HG02642 (cell line): ENCODE measurements around the gene TEX52.
"Not testable (repeated sequence)": the region's sequence is repeated elsewhere in the genome, so short reads cannot be mapped to it uniquely, and the experiment has no call there.

Experiments
- ATAC-seq: cut with Tn5 transposase; IDR thresholded peaks from one replicate; pipeline ENCODE4 v1.9.1; 2021; ENCODE audit warnings: mild to moderate bottlenecking; ENCODE audit not compliant: unreplicated experiment, poor library complexity

The TEX52 gene

DNA sequence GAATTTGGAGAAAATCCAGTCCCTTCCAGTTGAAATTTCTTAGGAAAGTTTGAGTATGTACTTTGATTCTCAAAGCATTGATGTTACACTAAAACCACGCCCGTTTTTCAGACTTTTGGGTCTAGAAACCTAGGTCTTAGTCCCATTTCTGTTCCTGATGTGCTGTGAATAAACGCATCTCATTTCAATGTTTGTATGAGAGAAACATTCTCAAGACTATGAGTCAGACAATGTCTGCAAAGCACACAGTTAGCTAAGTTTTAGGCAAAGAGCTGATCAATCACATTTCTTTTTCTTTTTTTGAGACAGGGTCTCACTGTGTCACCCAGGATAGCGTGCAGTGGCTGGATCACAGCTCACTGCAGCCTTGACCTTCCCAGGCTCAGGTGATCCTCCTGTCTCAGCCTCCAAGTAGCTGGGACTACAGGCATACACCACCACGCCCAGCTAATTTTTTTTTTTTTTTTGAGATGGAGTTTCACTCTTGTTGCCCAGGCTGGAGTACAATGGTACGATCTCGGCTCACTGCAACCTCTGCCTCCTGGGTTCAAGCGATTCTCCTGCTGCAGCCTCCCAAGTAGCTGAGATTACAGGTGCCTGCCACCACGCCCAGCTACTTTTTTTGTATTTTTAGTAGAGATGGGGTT, 12.3 kb upstream of the TEX52 start:
- not testable (repeated sequence) for ATAC-seq

DNA sequence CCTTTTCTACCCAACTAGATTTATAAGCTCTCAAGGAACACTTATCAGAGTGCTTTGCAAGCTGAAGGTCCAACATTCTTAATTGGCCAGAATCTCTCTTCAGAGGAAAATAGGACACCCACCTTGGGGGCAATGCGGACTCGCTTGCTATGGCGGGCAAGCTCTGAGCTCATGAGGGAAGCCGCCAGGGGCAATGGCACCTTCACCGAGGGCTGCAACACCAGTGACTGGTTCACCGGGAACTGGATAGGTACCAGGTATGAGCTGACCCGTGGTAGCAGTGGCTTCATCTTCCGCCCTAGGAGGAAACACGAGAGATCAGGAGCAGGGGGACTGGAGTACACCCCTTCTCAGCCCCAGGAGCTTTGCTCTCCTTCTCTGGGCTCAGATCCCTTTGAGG, 7.4 kb upstream of the TEX52 start:
- ATAC-seq = no peak

DNA sequence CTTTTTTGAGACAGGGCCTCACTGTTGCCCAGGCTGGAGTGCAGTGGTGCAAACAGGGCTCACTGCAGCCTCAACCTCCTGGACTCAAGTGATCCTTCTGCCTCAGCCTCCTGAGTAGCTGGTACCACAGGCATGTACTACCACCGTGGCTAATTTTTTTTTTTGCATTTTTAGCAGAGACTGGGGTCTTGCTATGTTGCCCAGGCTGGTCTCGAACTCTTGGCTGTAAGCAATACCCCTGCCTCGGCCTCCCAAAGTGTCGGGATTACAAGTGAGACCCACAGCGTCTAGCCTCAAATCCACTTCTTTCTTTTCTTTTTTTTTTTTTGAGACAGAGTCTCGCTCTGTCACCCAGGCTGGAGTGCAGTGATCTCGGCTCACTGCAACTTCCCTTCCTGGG, 6.6 kb upstream of the TEX52 start:
- not testable (repeated sequence) for ATAC-seq

DNA sequence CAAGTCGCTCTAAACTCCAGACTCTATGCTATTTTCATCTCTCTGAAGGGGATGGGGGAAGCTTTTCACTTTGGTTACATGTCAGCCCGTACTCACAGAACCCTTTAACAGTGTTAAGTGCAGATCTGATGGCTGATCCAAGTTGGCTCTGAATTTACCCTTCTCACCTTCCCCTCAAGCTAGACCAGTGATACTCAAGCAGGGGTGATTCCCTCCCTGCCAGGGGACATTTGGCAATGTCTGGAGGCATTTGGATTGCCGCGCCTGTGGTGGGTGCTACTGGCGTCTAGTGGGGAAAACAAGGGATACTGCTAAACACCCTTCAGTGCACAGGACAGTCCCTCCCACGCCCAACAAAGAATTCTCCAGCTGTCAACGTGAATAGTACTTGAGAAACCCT, 6.0 kb upstream of the TEX52 start:
- no peak for ATAC-seq

DNA sequence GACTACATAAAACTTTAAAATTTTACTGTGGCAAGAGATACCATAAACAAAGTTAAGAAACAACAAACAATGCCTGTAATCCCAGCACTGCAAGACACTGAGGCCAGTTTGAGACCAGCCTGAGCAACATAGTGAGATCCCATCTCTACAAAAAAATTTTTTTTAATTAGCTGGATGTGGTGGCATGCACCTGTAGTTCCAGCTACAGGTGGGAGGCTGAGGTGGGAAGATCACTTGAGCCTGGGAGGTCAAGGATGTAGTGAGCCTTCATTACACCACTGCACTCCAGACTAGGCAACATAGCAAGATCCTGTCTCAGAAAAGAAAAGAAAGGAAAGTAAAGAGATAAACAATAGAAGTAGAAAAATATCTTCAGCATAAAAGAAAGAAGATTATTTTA, 3.3 kb upstream of the TEX52 start:
- ATAC-seq = no peak

DNA sequence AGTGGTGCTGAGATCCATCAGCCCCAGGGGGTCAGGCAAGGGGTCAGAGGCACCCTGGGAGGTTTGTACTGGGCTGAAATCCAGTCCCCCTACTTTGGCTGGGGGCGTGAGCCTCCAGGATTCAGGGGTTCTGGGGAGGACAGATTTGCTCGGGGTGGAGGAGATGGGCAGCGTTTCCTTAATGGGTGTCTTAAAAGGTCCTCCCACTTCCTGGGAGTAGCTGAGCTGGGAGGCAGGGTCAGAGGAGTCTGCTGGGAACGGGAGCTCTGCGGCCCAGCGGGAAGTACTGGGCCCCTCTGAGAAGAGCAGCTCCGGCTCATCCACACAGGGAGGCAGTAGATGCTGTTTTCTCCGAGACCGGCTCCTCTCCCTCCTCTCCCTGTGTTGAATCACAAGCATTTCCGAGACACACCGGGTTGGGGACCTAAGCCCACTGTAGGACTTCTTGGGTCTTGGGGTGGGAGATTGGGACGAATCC, 2.1 kb upstream of the TEX52 start:
- ATAC-seq = no peak

DNA sequence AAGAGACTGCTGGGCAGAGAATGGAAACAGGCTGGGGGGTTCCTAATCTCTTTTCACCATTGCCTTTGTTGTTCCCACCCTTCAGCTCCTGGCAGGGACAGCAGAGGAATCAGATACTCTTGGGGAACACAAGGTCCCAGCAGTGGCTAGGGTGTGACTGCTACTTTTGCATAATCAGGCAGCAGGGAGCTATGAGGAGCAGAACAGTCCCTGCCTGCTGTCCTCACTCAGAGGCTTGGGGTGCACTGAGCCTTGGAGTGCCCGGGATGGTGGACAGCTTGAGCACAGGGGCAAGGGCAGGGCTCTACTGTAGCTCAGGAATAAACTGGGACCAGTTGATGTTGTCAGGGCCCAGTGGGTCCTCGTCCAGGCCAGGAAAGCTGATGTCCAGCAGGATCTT, 1.5 kb upstream of the TEX52 start:
- ATAC-seq = no peak

DNA sequence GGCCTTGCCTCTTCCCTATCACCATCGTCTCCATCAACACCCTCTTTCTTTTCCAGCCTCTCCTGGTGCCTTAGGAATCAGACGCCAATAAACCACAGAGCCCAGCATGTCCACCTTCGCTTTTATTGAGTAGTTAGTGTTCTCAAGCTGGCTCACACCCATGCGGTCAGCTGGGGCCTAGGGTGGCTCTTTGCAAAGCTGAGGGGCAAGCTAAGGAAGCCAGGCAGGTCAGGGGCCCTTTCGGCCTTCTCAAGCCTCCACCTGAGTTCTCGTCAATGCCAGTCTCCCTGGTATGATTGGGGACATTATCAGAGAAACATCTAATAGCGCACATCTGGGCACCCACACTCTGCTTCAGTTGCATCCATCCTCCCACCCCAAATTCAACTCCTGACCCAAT, 737 bp upstream of the TEX52 start:
- no peak for ATAC-seq

DNA sequence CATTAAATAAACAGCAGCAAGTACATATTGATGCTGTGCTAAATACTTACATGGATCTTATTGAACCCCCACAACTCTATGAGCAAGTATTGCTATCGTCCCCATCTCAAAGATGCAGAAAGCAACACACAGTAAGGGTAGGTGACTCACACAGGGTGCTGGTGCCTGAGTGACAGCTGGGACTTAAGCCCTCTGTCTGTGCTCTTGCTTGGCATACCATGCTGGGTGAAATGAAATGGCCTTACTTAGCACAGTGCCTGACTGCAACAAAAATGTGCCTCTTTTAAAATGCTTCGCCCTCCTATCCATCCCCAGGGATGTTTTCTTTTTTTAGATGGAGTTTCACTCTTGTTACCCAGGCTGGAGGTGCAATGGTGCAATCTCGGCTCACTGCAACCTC, 788 bp downstream of the TEX52 start:
- no peak for ATAC-seq

DNA sequence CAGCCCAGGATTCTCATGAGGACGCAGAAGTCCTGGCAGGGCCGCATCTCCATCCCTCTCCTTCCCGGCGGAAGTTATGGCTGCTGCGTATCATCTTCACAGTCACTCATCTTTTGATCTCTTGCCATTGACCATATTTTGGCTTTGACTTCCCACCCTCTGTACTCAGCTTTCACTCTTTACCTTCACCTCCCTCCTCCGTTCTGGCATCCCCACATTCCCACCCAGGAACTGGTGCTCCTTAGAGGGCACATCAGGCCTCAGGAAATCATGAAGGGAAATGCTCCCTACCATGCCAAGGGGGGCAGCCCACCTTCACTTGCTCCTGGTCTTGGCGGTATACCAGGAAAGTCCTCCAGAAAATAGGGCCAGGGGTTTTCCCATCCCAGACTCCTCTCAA, 1.3 kb downstream of the TEX52 start:
- ATAC-seq = no peak

DNA sequence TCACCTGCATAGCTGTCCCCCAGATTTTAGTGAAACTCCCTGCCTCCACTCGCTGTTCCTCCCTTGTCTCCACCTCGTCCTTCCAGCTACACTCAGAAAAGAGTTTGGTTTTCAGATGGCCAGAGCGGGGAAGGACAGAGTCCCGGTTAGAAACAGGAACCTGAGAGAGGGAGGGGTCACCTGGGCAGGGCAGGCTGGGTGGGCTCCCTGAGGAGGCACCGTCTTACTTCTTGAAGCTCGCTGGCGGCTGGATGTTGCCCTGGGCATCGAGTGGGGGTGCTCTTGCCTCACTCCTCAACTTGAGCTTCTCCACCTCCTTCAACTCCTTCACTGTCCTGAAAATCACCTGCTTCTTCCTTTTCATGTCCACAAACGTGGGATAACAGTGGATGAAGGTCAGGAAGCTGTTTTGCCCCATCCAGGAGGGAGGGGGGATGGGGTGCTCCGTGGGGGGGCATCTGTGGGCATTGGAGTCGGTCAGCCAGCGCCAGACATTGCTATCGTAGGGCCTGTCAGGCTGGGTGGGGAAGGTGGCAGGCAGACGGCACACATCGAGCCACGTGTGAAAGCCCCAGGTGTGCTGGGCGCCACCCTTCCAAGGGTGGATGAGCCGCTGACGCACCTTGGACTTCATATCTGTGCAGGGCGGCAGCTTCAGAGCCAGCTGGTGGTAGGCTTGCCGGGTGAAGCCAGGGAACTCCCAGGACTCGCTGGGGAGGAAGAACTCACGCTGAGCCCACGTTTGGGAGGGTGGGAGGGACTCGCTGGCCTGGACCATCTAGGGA, 2.0 kb downstream of the TEX52 start:
- no peak for ATAC-seq

DNA sequence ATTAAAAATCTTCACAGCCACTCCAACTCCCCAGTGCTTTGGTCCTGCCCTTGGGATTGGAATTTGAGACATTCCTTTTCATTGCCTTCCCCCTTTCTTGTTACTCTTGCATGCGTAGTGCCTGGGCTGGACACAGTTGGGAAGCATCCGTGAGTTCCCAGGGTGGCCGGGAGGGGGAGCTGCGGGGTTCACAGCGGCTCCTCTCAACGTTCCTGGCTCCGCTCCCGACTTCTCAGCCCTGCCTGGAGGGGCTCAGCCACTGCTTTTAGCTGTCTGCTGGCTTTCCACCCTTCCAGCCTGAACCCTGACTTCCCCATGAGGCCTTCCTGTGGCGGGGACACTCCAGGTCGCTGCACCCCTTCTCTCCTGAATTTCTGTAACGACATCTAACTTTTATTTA, 3.2 kb downstream of the TEX52 start:
- ATAC-seq = no peak

DNA sequence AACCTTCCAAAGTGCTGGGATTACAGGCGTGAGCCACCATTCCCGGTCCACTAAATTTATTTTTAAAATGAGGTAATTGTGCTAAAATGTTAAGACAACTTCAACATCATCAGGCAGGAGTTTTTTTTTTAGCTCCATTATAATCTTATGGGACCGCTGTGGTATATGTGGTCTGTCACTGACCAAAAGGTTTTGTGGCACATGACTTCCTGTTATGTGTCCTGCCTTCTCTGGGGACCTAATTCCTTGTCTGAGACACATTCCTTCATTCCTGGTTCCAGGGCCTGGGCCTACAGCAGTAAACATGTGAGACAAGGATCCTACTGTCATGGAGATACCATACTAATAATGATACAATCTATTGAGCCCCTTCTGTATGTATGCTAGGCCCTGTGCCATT, 4.9 kb downstream of the TEX52 start:
- no peak for ATAC-seq

DNA sequence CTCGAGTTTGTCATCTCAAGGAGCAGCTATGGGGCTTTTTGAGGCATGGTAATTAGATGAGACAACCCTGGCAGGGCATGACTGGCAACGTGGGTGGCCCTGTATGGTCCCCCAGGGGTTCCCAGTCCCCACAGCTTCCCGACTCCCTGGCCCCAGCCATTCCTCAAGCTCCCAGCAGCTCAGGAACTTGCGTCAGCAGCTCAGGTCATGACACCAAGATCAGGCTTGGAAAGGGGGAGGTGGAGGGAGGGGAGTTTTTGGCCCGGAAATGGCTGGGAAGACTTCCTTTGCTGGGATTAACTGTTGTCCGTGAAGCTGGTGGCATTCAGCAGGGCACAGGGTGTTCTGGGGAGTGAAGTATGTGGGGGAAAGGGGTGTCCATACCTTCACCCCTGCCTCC, 11.6 kb downstream of the TEX52 start:
- ATAC-seq = no peak

DNA sequence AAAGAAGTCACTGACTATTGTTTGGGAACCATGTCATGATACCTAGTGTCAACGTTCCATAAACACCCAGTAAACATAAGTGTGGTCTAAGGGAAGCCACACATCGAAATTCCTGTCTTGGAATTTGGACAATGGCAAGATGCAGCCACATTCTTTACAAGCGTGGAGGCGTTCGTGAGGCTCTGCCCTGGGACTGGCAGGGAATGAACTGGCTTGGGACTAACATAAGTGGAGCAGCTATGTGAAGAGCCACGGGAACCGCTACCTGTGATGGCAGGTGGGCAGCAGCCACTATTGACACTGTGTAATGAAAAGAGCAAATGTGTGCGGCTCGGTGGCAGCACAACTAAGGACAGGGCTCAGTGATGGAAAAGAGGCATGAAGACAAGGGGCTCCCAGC, 12.1 kb downstream of the TEX52 start:
- ATAC-seq = no peak

DNA sequence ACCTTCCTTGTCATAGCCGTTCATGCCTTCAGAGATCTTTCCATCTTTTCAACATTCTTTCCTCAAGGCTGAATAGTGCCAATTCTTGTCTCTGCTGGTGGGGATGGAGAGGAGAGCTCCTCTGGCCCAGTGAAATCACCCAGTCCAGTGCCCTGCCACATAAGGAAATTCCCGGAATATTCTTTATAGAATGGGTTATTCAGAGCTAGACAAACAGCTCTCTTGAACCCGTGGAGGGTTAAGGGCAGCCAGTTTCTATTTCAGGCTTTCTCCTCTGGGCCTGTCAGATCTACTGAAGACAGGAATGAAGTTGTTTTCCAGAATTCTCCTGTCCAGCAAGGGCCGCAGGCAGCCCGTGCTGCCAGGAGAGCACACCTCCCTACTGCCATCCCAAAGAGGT, 13.9 kb downstream of the TEX52 start:
- ATAC-seq = no peak

DNA sequence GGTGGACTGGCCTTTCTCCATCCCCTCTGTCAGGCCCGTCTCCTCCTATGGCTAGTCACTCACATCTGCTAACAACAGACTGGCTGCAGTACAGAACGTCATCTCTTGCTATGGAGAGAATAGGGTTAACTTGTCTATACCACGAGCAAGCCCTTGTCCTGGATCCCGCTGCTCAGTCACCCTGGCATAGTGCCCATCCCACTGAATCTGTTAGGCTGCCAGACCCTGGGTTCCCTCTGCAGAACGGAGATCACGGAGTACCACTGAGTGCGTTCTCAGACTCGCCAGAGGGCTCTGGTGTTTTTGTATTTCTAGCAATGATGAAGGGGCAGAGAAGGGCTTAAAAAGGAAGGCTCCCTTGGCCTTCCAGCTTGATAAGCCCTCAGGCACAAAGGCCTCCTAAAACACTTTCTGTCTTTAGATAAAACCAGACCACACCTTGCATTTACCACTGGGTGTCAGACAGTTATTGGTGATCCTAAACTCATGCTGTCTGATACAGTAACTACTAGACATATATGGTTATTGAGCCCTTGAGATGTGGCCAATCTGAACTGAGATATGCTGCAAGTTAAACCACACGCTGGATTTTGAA, 15.7 kb downstream of the TEX52 start:
- ATAC-seq = no peak

DNA sequence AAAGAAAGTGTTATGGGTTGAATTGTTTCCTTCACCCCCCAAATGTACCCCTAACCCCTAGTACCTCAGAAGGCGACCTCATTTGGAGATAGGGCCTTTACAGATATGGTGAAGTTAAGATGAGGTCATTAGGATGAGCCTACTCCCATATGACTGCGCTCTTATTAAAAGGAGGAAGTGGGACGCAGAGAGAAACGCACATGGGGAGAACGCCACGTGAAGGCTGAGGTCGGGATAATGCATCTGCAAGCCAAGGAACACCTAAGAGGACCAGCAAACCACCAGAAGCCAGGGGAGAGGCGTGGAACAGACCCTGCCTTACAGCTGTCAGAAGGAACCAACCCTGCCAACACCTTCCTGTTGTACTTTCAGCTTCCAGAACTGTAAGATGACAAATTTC, 20.3 kb downstream of the TEX52 start:
- no peak for ATAC-seq

DNA sequence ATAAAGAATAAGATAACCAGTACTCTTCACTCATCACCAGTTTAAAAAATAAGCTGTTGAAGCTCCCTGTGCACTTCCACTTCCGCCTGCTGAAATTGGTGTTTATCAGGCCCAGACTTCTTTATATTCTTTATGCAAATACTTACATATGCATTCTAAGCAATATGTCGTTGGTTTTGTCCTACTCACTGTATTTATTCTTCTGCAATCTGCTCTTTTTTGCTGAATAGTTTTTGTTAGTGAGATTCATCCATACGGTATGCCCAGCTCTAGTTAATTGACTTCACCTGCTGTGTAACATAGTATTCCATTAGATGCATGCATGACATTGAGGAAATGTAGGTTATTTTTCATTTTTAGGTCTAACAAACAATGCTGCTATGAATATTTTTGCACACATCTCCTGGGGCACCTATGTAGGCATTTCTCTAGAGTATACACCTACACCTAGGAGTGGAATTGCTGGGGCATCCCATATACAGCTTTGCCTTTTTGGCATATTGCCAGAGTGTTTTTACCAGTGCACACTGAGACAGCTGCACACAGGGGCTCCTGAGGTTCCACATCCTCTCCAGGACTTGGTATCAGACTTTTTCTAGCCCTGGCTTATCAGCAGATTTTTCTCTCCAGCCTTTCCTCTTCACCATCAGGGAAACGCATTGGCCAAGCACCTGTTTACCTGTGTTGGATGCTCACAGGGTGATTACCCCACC, 21.0 kb downstream of the TEX52 start:
- ATAC-seq = no peak

DNA sequence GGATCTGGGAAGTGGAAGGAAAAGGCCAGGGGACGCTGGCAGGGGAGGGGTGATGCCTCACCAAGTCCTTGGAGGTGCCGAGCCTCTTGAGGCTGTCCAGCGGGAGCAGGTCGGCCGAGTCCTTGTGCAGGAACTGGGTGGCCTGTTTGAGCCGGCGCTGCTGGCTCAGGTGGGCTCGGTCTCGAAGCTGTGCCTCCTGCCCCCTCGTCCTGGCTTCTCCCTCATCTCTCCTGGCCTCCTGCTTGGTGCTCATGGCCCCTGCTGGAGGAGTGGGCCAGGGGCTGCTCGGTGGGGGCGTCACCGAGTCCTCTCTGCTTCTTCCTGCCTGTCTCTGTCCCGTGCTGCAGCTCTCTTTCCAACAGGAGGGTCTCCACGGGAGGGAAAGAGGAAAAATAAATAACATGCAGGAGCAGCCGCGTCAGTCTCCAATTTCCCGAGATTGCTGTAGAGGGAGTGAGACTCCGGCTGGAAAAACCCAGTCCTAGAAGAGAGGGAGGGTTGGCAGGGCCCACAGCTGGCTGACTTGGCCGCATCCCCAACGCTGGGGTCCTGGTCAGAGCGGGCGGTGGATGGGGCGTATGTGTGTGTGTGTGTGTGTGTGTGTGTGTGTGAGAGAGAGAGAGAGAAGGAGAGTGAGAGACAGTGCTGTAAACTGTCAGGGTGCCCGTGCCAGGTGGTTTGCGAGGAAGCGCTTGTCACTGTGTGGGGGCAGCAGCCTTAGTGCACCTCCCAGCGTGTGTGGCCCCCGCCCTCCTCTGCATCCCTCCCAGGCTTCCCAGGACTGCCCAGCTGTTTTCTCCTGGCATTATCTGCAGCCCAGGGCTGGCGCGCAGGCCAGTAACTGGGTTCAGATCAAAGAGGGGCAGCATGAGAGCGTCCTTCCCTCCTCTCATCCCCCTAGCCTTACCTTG, 22.0 kb downstream of the TEX52 start, which contains the start of gene NRIP2:
NRIP2 (minus strand) TSS at position 455 of the 911 bp plus-strand sequence; CDS start at position 403, 52 bp downstream.
- ATAC-seq = no peak
